AG04450 (cell line): Measurements from ENCODE around the gene TAPBPL. TPM values are rescaled to one million over a fixed set of nuclear protein-coding genes. Genes with fewer than 3 reads are reported as not detected.

Experiments
- CTCF ChIA-PET: fragments of 300-600, 350-600 bp; formaldehyde crosslinking; extraction: SDS; loops from one replicate; lab custom pipeline; 2022; ENCODE audit warnings: antibody characterized with exemption, inconsistent platforms; lab: Charles Lee
- POLR2A ChIA-PET: fragments of 350-600 bp; formaldehyde crosslinking; extraction: SDS; loops from one replicate; lab custom pipeline; 2021; ENCODE audit warnings: antibody characterized with exemption, inconsistent platforms; lab: Yijun Ruan, JAX
- DNase-seq: peaks from one replicate; pipeline ENCODE4 v3.0.0-alpha.2; 2011; ENCODE audit warnings: low read depth, low spot score
- H3K27ac ChIP-seq: one replicate; pipeline ENCODE4 v1.5.1; 2012; ENCODE audit warnings: low read depth, low read length, control low read depth
- H3K27me3 ChIP-seq: one replicate; pipeline ENCODE4 v1.6.0; 2012; ENCODE audit warnings: low read length; ENCODE audit not compliant: control insufficient read depth, insufficient read depth
- H3K4me3 ChIP-seq: 2 replicates; pipeline ENCODE4 v1.5.1; 2011; ENCODE audit warnings: mild to moderate bottlenecking, low read depth, low read length, control low read depth
- H3K9me3 ChIP-seq: 2 replicates; pipeline ENCODE4 v1.5.1; 2012; ENCODE audit warnings: low read length; ENCODE audit not compliant: control insufficient read depth, insufficient read depth
- CTCF ChIP-seq: IDR thresholded peaks from 2 replicates; pipeline ENCODE4 v1.5.1; 2011; ENCODE audit warnings: low read depth, low read length, control low read depth, inconsistent platforms
- polyA plus RNA-seq: library from polyadenylated mRNA; depleted of rRNA; stranded (reverse); fragments of >200 nt; gene quantifications from 2 replicates; pipeline ENCODE4 v1.2.3, GENCODE V29; 2011

The TAPBPL gene
- polyA plus RNA-seq, 1 experiment = 10.2 TPM

- TF ChIP-seq CTCF = no peak
- H3K9me3 ChIP-seq = no peaks in the 10 kb centered on the region; the same call in 1 of the 2 replicates
- DNase-seq = no peak
- ChIA-PET POLR2A (interaction anchor here (0.6 to 2.8 kb wide), 5 partner anchors 13 to 220 kb away, joined by 3 to 45 read pairs (median 8); partner anchors contain the start of genes GAPDH and ZNF384), CTCF (interaction anchor here (1.4 to 2.9 kb wide), 2 partner anchors 45 to 68 kb away, joined by 4 to 10 read pairs; no protein-coding TSS in a partner anchor)
- H3K27ac ChIP-seq = no peak overlapping the region
- H3K27me3 ChIP-seq = no peaks in the 10 kb centered on the region
- peak overlapping the region; percentile 84 for H3K4me3 ChIP-seq
Observed at GRCh38 chr12:6469092-6469491, 17.2 kb downstream of the TAPBPL start.

- no peak overlapping the region for H3K27ac ChIP-seq
- POLR2A ChIA-PET = interaction anchor here (0.6 to 2.8 kb wide), 38 partner anchors 8 to 297 kb away, joined by 3 to 45 read pairs (median 6); partner anchors contain the start of genes GAPDH, LTBR, MRPL51 and TAPBPL
- no peaks in the 10 kb centered on the region for H3K27me3 ChIP-seq
- H3K4me3 ChIP-seq = peak overlapping the region; percentile 84
- TF ChIP-seq CTCF = no peak
- CTCF ChIA-PET = interaction anchor here (1.0 to 2.9 kb wide), 4 partner anchors 11 to 68 kb away, joined by 3 to 10 read pairs (median 4); partner anchors contain the start of gene MRPL51
- no peak for DNase-seq
- no peaks in the 10 kb centered on the region; the same call in 1 of the 2 replicates for H3K9me3 ChIP-seq
Observed at GRCh38 chr12:6469609-6470374, 17.9 kb downstream of the TAPBPL start.

GRCh38 chr12:6470375-6471163, 18.7 kb downstream of the TAPBPL start, which contains the start of gene VAMP1:
Gene VAMP1 (minus strand): TSS chr12:6470677. CDS start chr12:6470531, 146 bp downstream.
- Histone ChIP-seq H3K27me3 (no peaks in the 10 kb centered on the region), H3K27ac (peak within 1 kb of the TSS; percentile 87), H3K9me3 (no peaks in the 10 kb centered on the region; the same call in 1 of the 2 replicates), H3K4me3 (peak within 1 kb of the TSS; percentile 84)
- ChIA-PET POLR2A (interaction anchor here (0.5 to 2.8 kb wide), 43 partner anchors 8 to 474 kb away, joined by 3 to 45 read pairs (median 4); partner anchors contain the start of genes GAPDH, LTBR, MRPL51 and TAPBPL), CTCF (interaction anchor here (0.6 to 2.9 kb wide), 9 partner anchors 11 to 429 kb away, joined by 3 to 11 read pairs (median 4); partner anchors contain the start of gene MRPL51)
- no peak for TF ChIP-seq CTCF
- peak; percentile 90 for DNase-seq

- POLR2A ChIA-PET = interaction anchor here (1.1 kb wide), 1 partner anchor 62 kb away, joined by 3 read pairs; the partner anchor contains the start of gene GAPDH
- no peak for TF ChIP-seq CTCF
- no peak for DNase-seq
- CTCF ChIA-PET = no interaction called here
- Histone ChIP-seq H3K9me3 (no peaks in the 10 kb centered on the region; the same call in 1 of the 2 replicates), H3K27me3 (no peaks in the 10 kb centered on the region), H3K27ac (no peak overlapping the region), H3K4me3 (no peak overlapping the region)
Observed at GRCh38 chr12:6471989-6472360, 20.1 kb downstream of the TAPBPL start.
